HUES6 (cell line): Measurements from ENCODE around the gene ETFA.
A peak's percentile ranks its signal among the peaks of the same experiment; 100 is the strongest.
"Not testable (repeated sequence)": the region's sequence is repeated elsewhere in the genome, so short reads cannot be mapped to it uniquely, and the experiment has no call there.

Source experiments
- H3K27ac ChIP-seq: 2 replicates; pipeline ENCODE4 v1.7.0; 2013; ENCODE audit warnings: low read depth, mild to moderate bottlenecking, low read length, inconsistent platforms
- H3K27me3 ChIP-seq: 2 replicates; pipeline ENCODE4 v1.6.1; 2013; ENCODE audit warnings: low read length; ENCODE audit not compliant: control insufficient read depth, insufficient read depth
- H3K36me3 ChIP-seq: 2 replicates; pipeline ENCODE4 v1.6.1; 2013; ENCODE audit warnings: low read length; ENCODE audit not compliant: control insufficient read depth, insufficient read depth
- H3K4me1 ChIP-seq: 2 replicates; pipeline ENCODE4 v1.6.1; 2013; ENCODE audit warnings: low read length; ENCODE audit not compliant: control insufficient read depth, insufficient read depth
- H3K4me3 ChIP-seq: 2 replicates; pipeline ENCODE4 v1.5.1; 2013; ENCODE audit warnings: low read depth, low read length
- H3K9ac ChIP-seq: one replicate; pipeline ENCODE4 v1.6.1; 2013; ENCODE audit warnings: mild to moderate bottlenecking, low read length
- H3K9me3 ChIP-seq: 2 replicates; pipeline ENCODE4 v1.6.1; 2013; ENCODE audit warnings: low read depth, low read length; ENCODE audit not compliant: control insufficient read depth, insufficient read depth

The ETFA gene

GRCh38 chr15:76313731-76314130 lies 2.5 kb upstream of the ETFA start:
- no peak overlapping the region for H3K27ac ChIP-seq
- no peaks in the 10 kb centered on the region for H3K27me3 ChIP-seq
- H3K4me1 ChIP-seq, result peaks cover 17% of the 10 kb centered on the region
- H3K9ac ChIP-seq, result no peak overlapping the region
- no peaks in the 10 kb centered on the region for H3K36me3 ChIP-seq
- H3K9me3 ChIP-seq, result no peaks in the 10 kb centered on the region
- H3K4me3 ChIP-seq, result no peak overlapping the region

- H3K9me3 ChIP-seq, H3K36me3 ChIP-seq, H3K27ac ChIP-seq, H3K27me3 ChIP-seq, H3K9ac ChIP-seq, H3K4me3 ChIP-seq: not testable (repeated sequence)
- peaks cover 17% of the 10 kb centered on the region for H3K4me1 ChIP-seq
Measured at GRCh38 chr15:76313175-76313567, 1.9 kb upstream of the ETFA start.

GRCh38 chr15:76312540-76313174 lies 1.4 kb upstream of the ETFA start:
- Histone ChIP-seq H3K9me3 (no peaks in the 10 kb centered on the region), H3K36me3 (no peaks in the 10 kb centered on the region), H3K27ac (no peak overlapping the region), H3K4me1 (peaks cover 17% of the 10 kb centered on the region), H3K9ac (no peak overlapping the region), H3K4me3 (no peak overlapping the region), H3K27me3 (no peaks in the 10 kb centered on the region)

GRCh38 chr15:76310475-76311099 lies 682 bp downstream of the ETFA start:
- H3K27ac ChIP-seq, result peak overlapping the region; percentile 69; the same call in 1 of the 2 replicates
- H3K9ac ChIP-seq, result peak overlapping the region; percentile 93
- H3K4me1 ChIP-seq, result peaks cover 17% of the 10 kb centered on the region
- H3K36me3 ChIP-seq, result no peaks in the 10 kb centered on the region
- no peaks in the 10 kb centered on the region for H3K27me3 ChIP-seq
- no peaks in the 10 kb centered on the region for H3K9me3 ChIP-seq
- H3K4me3 ChIP-seq, result peak overlapping the region; percentile 96

- peaks cover 17% of the 10 kb centered on the region for H3K4me1 ChIP-seq
- no peak overlapping the region for H3K9ac ChIP-seq
- peak overlapping the region; percentile 96 for H3K4me3 ChIP-seq
- H3K27me3 ChIP-seq, result no peaks in the 10 kb centered on the region
- H3K9me3 ChIP-seq, result no peaks in the 10 kb centered on the region
- H3K36me3 ChIP-seq, result no peaks in the 10 kb centered on the region
- no peak overlapping the region for H3K27ac ChIP-seq
Measured at GRCh38 chr15:76309601-76310330, 1.5 kb downstream of the ETFA start.

GRCh38 chr15:76303909-76304308 lies 7.4 kb downstream of the ETFA start:
- H3K27ac ChIP-seq, result no peak overlapping the region

GRCh38 chr15:76299786-76300185 lies 11.5 kb downstream of the ETFA start:
- Histone ChIP-seq H3K27ac (no peak overlapping the region), H3K9me3 (no peaks in the 10 kb centered on the region), H3K4me3 (no peak overlapping the region), H3K36me3 (no peaks in the 10 kb centered on the region), H3K4me1 (no peaks in the 10 kb centered on the region), H3K27me3 (no peaks in the 10 kb centered on the region), H3K9ac (no peak overlapping the region)

More at GRCh38 chr15:76303909-76304308, 7.4 kb downstream of the ETFA start:
- Histone ChIP-seq H3K9ac (no peak overlapping the region), H3K27me3 (no peaks in the 10 kb centered on the region), H3K4me3 (no peak overlapping the region), H3K9me3 (no peaks in the 10 kb centered on the region), H3K4me1 (no peaks in the 10 kb centered on the region), H3K36me3 (no peaks in the 10 kb centered on the region)

- Histone ChIP-seq H3K9ac (no peak overlapping the region), H3K4me1 (no peaks in the 10 kb centered on the region), H3K36me3 (no peaks in the 10 kb centered on the region), H3K27me3 (no peaks in the 10 kb centered on the region), H3K27ac (no peak overlapping the region), H3K9me3 (no peaks in the 10 kb centered on the region), H3K4me3 (no peak overlapping the region)
Measured at GRCh38 chr15:76298986-76299385, 12.3 kb downstream of the ETFA start.

- not testable (repeated sequence) for H3K4me3 ChIP-seq, H3K4me1 ChIP-seq, H3K36me3 ChIP-seq, H3K9me3 ChIP-seq, H3K27ac ChIP-seq, H3K9ac ChIP-seq, H3K27me3 ChIP-seq
Measured at GRCh38 chr15:76297951-76298350, 13.3 kb downstream of the ETFA start.

- H3K27me3 ChIP-seq, result no peaks in the 10 kb centered on the region
- H3K36me3 ChIP-seq, result no peaks in the 10 kb centered on the region
- H3K27ac ChIP-seq, result no peak overlapping the region
- no peak overlapping the region for H3K4me3 ChIP-seq
- no peaks in the 10 kb centered on the region for H3K4me1 ChIP-seq
- H3K9me3 ChIP-seq, result no peaks in the 10 kb centered on the region
- H3K9ac ChIP-seq, result no peak overlapping the region
Measured at GRCh38 chr15:76296849-76297248, 14.4 kb downstream of the ETFA start.

GRCh38 chr15:76294463-76294862 lies 16.8 kb downstream of the ETFA start:
- not testable (repeated sequence) for H3K4me3 ChIP-seq, H3K9ac ChIP-seq, H3K27me3 ChIP-seq, H3K4me1 ChIP-seq, H3K9me3 ChIP-seq, H3K27ac ChIP-seq, H3K36me3 ChIP-seq
